ENCODE results near the gene IL4R.

- TF ChIP-seq CTCF (IDR thresholded peaks at IDR 0.05) (no peak), POLR2A (IDR thresholded peaks at IDR 0.05) (no peak), EP300 (IDR thresholded peaks at IDR 0.05) (no peak)
Observed at GRCh38 chr16:27344721-27345120, 30.9 kb downstream of the IL4R start.
